ENCODE results near the gene VWA5B1.

VWA5B1 gene, protein sequence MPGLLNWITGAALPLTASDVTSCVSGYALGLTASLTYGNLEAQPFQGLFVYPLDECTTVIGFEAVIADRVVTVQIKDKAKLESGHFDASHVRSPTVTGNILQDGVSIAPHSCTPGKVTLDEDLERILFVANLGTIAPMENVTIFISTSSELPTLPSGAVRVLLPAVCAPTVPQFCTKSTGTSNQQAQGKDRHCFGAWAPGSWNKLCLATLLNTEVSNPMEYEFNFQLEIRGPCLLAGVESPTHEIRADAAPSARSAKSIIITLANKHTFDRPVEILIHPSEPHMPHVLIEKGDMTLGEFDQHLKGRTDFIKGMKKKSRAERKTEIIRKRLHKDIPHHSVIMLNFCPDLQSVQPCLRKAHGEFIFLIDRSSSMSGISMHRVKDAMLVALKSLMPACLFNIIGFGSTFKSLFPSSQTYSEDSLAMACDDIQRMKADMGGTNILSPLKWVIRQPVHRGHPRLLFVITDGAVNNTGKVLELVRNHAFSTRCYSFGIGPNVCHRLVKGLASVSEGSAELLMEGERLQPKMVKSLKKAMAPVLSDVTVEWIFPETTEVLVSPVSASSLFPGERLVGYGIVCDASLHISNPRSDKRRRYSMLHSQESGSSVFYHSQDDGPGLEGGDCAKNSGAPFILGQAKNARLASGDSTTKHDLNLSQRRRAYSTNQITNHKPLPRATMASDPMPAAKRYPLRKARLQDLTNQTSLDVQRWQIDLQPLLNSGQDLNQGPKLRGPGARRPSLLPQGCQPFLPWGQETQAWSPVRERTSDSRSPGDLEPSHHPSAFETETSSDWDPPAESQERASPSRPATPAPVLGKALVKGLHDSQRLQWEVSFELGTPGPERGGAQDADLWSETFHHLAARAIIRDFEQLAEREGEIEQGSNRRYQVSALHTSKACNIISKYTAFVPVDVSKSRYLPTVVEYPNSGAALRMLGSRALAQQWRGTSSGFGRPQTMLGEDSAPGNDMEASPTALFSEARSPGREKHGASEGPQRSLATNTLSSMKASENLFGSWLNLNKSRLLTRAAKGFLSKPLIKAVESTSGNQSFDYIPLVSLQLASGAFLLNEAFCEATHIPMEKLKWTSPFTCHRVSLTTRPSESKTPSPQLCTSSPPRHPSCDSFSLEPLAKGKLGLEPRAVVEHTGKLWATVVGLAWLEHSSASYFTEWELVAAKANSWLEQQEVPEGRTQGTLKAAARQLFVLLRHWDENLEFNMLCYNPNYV

DNA sequence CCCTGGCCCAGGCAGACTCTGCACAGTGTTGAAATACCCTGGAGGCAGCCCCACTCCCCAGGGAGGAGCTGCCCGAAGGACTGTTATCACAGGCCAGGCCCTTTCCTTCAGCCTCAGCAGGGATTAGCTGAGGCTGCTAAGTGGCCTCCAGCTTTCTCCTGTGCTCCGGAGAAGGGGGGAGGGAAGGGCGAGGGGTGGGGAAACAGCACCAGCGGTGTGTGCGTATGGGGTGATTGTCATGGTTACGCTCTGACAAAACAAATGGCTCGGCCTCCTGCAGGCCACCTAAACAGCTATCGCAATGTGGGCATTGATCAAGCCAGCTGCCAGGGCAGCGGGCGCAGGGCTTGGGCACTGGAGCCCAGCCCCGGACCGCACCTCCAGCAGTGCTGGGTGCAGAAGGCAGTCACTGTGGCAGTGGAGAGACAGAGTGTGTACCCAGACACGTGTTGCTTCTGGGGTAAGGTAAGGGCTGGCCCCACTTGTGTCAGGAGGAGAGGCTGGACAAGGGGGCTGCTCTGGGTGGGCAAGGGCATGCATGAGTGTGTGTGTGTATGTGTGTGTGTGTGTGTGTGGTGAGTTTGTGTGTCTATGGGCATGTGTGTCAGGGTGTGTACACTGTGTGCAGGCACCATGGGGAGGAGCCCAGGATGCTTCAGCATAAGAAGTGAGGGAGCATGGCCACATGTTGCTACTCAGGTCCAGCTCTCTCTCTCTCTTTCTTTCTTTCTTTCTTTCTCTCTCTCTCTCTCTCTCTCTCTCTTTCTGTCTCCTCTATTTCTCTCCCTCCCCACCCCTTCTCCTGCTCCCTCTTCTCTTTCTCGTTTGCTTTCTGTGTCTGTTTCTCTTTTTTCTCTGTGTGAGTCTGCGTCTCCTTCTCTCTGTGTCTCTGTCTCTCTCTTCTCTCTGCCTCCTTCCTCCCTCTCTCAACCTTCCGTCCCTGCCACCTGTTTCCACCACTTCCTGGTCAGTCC, at the start of gene VWA5B1:
Gene VWA5B1 (plus strand): TSS at position 252 of the 974 bp plus-strand sequence. CDS start 19,727 bp downstream, outside the sequence.
- peaks cover 77% of the 10 kb centered on the region for H3K27me3 Mint-ChIP-seq (ENCODE audit: low read depth, poor library complexity)
- H3K4me3 Mint-ChIP-seq, result peak within 1 kb of the TSS; percentile 67
- no peaks in the 10 kb centered on the region for H3K36me3 Mint-ChIP-seq (ENCODE audit: low read depth)
- TF ChIP-seq, protein P1, sequence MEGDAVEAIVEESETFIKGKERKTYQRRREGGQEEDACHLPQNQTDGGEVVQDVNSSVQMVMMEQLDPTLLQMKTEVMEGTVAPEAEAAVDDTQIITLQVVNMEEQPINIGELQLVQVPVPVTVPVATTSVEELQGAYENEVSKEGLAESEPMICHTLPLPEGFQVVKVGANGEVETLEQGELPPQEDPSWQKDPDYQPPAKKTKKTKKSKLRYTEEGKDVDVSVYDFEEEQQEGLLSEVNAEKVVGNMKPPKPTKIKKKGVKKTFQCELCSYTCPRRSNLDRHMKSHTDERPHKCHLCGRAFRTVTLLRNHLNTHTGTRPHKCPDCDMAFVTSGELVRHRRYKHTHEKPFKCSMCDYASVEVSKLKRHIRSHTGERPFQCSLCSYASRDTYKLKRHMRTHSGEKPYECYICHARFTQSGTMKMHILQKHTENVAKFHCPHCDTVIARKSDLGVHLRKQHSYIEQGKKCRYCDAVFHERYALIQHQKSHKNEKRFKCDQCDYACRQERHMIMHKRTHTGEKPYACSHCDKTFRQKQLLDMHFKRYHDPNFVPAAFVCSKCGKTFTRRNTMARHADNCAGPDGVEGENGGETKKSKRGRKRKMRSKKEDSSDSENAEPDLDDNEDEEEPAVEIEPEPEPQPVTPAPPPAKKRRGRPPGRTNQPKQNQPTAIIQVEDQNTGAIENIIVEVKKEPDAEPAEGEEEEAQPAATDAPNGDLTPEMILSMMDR (IDR thresholded peaks at IDR 0.05), result no peak
- peak; percentile 68 for DNase-seq
- H3K9me3 Mint-ChIP-seq, result peaks cover 1% of the 10 kb centered on the region
- peak within 1 kb of the TSS; percentile 68 for H3K27ac Mint-ChIP-seq
- H3K4me1 Mint-ChIP-seq, result peaks cover 29% of the 10 kb centered on the region

DNA sequence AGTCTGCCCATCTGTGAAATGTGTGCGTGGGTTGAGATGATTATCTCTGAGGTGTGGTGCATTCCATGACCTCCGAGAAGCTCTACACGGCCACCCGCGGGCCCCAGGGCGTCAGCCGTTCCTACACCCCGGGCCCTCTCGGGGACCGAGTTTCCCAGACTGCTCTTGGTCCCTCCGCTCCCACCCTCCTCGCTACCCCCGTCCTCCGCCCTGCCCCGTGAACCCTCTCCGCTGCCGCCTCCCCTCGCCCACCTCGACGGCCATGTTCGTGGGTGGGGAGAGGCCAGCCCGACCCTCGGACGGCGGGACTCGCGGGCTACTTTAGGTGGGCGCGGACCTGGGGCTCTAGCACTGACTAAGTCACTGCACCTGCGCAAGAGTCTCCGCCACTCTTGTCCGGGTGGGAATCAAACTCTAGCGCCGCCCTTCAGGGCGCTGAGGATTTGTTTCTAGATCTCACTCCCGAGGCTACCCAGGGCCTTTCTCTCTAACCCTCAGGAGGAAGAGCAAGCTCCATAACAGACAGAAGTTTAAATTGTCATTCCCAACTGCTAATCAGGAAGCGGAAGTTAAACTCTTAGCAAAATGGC, 47.7 kb upstream of the VWA5B1 start:
- no peaks in the 10 kb centered on the region for H3K9me3 Mint-ChIP-seq
- DNase-seq, result no peak
- H3K27me3 Mint-ChIP-seq (ENCODE audit: low read depth, poor library complexity), result peaks cover 51% of the 10 kb centered on the region
- TF ChIP-seq, protein P1 (IDR thresholded peaks at IDR 0.05), result no peak
- H3K36me3 Mint-ChIP-seq (ENCODE audit: low read depth), result no peaks in the 10 kb centered on the region
- peaks cover 3% of the 10 kb centered on the region for H3K4me1 Mint-ChIP-seq
- no peak overlapping the region for H3K27ac Mint-ChIP-seq
- no peak overlapping the region for H3K4me3 Mint-ChIP-seq

DNA sequence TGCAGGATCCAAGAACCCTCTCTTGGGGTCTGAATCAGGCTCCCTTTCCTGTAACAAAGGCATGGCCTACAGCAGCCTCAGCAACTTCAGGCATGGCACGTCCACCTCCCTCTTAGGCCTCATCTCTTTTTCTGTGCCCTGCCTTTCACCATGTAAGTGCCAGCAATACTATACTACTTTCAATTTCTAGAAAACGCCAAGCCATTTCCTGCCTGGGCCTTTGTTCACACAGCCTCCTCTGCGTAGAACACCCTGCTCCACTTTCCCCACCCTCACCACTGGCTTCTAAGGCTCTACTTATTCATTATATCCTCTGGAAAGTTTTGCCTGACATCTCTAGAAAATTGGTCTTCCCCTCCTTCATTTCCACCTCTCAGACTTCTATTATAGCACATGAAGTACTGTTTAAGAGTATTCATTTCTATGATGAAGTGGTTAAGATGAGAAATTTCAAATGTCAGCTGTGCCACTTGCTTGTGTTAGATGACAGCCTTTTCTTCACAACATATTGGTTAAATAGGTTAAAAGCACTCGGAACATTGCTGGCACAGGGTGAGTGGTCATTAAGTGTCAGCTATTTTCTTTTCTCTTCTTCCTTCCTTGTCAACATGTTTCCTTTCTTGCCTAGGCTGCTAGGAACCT, 41.6 kb upstream of the VWA5B1 start:
- Mint-ChIP-seq H3K27ac (no peak overlapping the region), H3K36me3 (ENCODE audit: low read depth) (no peaks in the 10 kb centered on the region), H3K9me3 (no peaks in the 10 kb centered on the region), H3K4me3 (no peak overlapping the region), H3K27me3 (ENCODE audit: low read depth, poor library complexity) (peaks cover 37% of the 10 kb centered on the region), H3K4me1 (peaks cover 11% of the 10 kb centered on the region)
- no peak for DNase-seq
- TF ChIP-seq, protein P1 (IDR thresholded peaks at IDR 0.05), result no peak

DNA sequence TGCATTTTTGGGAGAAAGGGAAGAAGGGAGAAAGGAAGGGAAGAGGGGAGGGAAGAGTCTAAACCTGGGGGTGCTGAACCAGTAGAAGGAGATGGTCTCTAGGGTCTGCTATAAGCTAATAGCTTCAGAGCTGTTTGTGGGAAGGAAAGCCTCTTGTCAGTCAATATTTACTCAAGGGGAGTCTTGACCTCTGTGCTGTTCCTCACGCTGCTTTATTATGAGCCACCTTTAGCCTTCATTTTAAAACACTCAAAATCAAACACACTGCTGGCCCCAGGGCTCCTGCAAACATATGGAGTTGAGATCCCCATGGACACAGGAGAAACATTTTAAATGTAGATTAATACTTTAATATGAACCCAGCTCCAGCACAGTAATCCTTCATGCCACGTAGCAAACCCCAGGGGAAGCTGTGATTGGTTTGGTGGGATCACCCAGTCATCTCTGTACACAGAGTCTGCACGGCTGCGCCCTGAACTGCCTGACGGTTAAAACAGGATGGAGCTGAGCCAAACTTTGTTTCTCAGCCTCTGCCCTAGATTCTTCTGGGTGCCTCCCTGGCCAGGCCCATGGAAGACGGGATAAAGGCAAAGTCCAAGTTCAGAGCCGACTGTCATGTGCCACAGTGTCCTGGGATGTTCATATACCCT, 40.2 kb upstream of the VWA5B1 start:
- Mint-ChIP-seq H3K27me3 (ENCODE audit: low read depth, poor library complexity) (peaks cover 28% of the 10 kb centered on the region), H3K27ac (no peak overlapping the region), H3K36me3 (ENCODE audit: low read depth) (no peaks in the 10 kb centered on the region), H3K4me3 (no peak overlapping the region), H3K4me1 (peaks cover 12% of the 10 kb centered on the region), H3K9me3 (no peaks in the 10 kb centered on the region)
- TF ChIP-seq, protein P1 (IDR thresholded peaks at IDR 0.05), result no peak
- no peak for DNase-seq

Measured in nephron progenitor cell (in vitro differentiated cells).